ENCODE measurements around the gene LRRC43.
"Not testable (repeated sequence)": the region's sequence is repeated elsewhere in the genome, so short reads cannot be mapped to it uniquely, and the experiment has no call there.

LRRC43 gene

GRCh38 chr12:122190842-122191668 lies 8.1 kb downstream of the LRRC43 start:
- Histone ChIP-seq H3K9me3 (ENCODE audit: control insufficient read depth, low read length) (no peaks in the 10 kb centered on the region), H3K4me3 (ENCODE audit: insufficient read depth, low read depth, low read length, poor library complexity, severe bottlenecking) (no peak overlapping the region), H3K27ac (ENCODE audit: insufficient read depth, low read length, poor library complexity, severe bottlenecking) (no peak overlapping the region), H3K36me3 (ENCODE audit: control insufficient read depth, insufficient read depth, low read length) (no peaks in the 10 kb centered on the region), H3K4me1 (ENCODE audit: control insufficient read depth, insufficient read depth, low read length, poor library complexity, severe bottlenecking) (no peaks in the 10 kb centered on the region), H3K27me3 (replicated peaks; ENCODE audit: control insufficient read depth, insufficient read depth, low read length, poor library complexity, severe bottlenecking) (no peaks in the 10 kb centered on the region)
- peak in 1 of 3 donors; percentile 34 for DNase-seq

DNA sequence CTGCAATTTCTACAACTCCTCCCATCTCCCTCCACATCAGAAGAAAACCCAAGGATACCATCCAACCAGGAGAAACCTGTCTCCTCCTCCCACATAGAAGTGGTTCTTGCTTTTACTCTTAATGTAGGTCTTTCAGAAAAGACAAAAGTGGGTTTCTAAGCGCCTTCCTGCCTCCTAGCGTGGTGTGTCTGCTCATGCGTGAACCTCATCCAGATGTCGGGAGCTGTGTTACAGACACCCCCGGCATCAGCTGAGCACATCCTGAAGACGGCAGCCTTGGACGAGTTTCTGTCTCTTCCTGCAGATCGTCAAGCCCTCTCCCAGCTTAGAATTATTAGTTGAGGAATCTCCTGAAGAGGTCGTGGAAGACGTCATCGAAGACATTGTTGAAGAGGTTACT lies 9.5 kb downstream of the LRRC43 start:
- H3K4me3 ChIP-seq (ENCODE audit: insufficient read depth, low read depth, low read length, poor library complexity, severe bottlenecking), result no peak overlapping the region
- no peaks in the 10 kb centered on the region for H3K4me1 ChIP-seq (ENCODE audit: control insufficient read depth, insufficient read depth, low read length, poor library complexity, severe bottlenecking)
- no peak overlapping the region for H3K27ac ChIP-seq (ENCODE audit: insufficient read depth, low read length, poor library complexity, severe bottlenecking)
- no peaks in the 10 kb centered on the region for H3K9me3 ChIP-seq (ENCODE audit: control insufficient read depth, low read length)
- no peak for DNase-seq
- no peaks in the 10 kb centered on the region for H3K36me3 ChIP-seq (ENCODE audit: control insufficient read depth, insufficient read depth, low read length)
- H3K27me3 ChIP-seq (replicated peaks; ENCODE audit: control insufficient read depth, insufficient read depth, low read length, poor library complexity, severe bottlenecking), result no peaks in the 10 kb centered on the region

GRCh38 chr12:122194804-122195203 lies 11.9 kb downstream of the LRRC43 start:
- no peak for DNase-seq
- no peaks in the 10 kb centered on the region for H3K9me3 ChIP-seq (ENCODE audit: control insufficient read depth, low read length)
- no peaks in the 10 kb centered on the region for H3K36me3 ChIP-seq (ENCODE audit: control insufficient read depth, insufficient read depth, low read length)
- no peak overlapping the region for H3K27ac ChIP-seq (ENCODE audit: insufficient read depth, low read length, poor library complexity, severe bottlenecking)
- H3K27me3 ChIP-seq (replicated peaks; ENCODE audit: control insufficient read depth, insufficient read depth, low read length, poor library complexity, severe bottlenecking), result no peaks in the 10 kb centered on the region
- no peaks in the 10 kb centered on the region for H3K4me1 ChIP-seq (ENCODE audit: control insufficient read depth, insufficient read depth, low read length, poor library complexity, severe bottlenecking)
- H3K4me3 ChIP-seq (ENCODE audit: insufficient read depth, low read depth, low read length, poor library complexity, severe bottlenecking), result no peak overlapping the region

GRCh38 chr12:122195405-122195804 lies 12.5 kb downstream of the LRRC43 start:
- no peak overlapping the region for H3K4me3 ChIP-seq (ENCODE audit: insufficient read depth, low read depth, low read length, poor library complexity, severe bottlenecking)
- no peaks in the 10 kb centered on the region for H3K27me3 ChIP-seq (replicated peaks; ENCODE audit: control insufficient read depth, insufficient read depth, low read length, poor library complexity, severe bottlenecking)
- no peaks in the 10 kb centered on the region for H3K9me3 ChIP-seq (ENCODE audit: control insufficient read depth, low read length)
- H3K27ac ChIP-seq (ENCODE audit: insufficient read depth, low read length, poor library complexity, severe bottlenecking), result no peak overlapping the region
- no peaks in the 10 kb centered on the region for H3K4me1 ChIP-seq (ENCODE audit: control insufficient read depth, insufficient read depth, low read length, poor library complexity, severe bottlenecking)
- H3K36me3 ChIP-seq (ENCODE audit: control insufficient read depth, insufficient read depth, low read length), result no peaks in the 10 kb centered on the region
- no peak for DNase-seq

DNA sequence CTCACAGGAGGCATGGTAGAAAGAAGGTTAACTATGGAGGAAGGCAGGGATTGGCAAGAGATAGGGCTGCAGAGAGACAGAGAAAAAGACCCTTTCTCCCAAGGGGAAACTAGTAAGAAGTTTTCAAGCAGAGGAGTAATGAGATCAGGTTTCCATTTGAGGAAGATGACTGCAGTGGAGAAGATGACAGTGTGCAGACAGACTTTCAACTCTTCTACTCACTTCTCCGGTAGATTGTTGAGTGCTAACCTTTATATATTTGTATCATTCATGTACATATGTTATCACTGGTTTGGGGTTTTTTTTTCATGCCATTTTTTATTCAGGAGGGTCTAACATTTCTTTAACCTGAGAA lies 14.7 kb downstream of the LRRC43 start:
- Histone ChIP-seq H3K4me3 (ENCODE audit: insufficient read depth, low read depth, low read length, poor library complexity, severe bottlenecking) (no peak overlapping the region), H3K9me3 (ENCODE audit: control insufficient read depth, low read length) (no peaks in the 10 kb centered on the region), H3K27me3 (replicated peaks; ENCODE audit: control insufficient read depth, insufficient read depth, low read length, poor library complexity, severe bottlenecking) (no peaks in the 10 kb centered on the region), H3K4me1 (ENCODE audit: control insufficient read depth, insufficient read depth, low read length, poor library complexity, severe bottlenecking) (peaks cover under 1% of the 10 kb centered on the region), H3K27ac (ENCODE audit: insufficient read depth, low read length, poor library complexity, severe bottlenecking) (no peak overlapping the region), H3K36me3 (ENCODE audit: control insufficient read depth, insufficient read depth, low read length) (no peaks in the 10 kb centered on the region)
- DNase-seq, result no peak

- peaks cover 10% of the 10 kb centered on the region for H3K4me1 ChIP-seq (ENCODE audit: control insufficient read depth, insufficient read depth, low read length, poor library complexity, severe bottlenecking)
- H3K27me3 ChIP-seq (replicated peaks; ENCODE audit: control insufficient read depth, insufficient read depth, low read length, poor library complexity, severe bottlenecking), result no peaks in the 10 kb centered on the region
- H3K4me3 ChIP-seq (ENCODE audit: insufficient read depth, low read depth, low read length, poor library complexity, severe bottlenecking), result no peak overlapping the region
- no peaks in the 10 kb centered on the region for H3K9me3 ChIP-seq (ENCODE audit: control insufficient read depth, low read length)
- DNase-seq, result no peak
- H3K27ac ChIP-seq (ENCODE audit: insufficient read depth, low read length, poor library complexity, severe bottlenecking), result no peak overlapping the region
- no peaks in the 10 kb centered on the region for H3K36me3 ChIP-seq (ENCODE audit: control insufficient read depth, insufficient read depth, low read length)
Measured at GRCh38 chr12:122199484-122200355, 16.8 kb downstream of the LRRC43 start.

DNA sequence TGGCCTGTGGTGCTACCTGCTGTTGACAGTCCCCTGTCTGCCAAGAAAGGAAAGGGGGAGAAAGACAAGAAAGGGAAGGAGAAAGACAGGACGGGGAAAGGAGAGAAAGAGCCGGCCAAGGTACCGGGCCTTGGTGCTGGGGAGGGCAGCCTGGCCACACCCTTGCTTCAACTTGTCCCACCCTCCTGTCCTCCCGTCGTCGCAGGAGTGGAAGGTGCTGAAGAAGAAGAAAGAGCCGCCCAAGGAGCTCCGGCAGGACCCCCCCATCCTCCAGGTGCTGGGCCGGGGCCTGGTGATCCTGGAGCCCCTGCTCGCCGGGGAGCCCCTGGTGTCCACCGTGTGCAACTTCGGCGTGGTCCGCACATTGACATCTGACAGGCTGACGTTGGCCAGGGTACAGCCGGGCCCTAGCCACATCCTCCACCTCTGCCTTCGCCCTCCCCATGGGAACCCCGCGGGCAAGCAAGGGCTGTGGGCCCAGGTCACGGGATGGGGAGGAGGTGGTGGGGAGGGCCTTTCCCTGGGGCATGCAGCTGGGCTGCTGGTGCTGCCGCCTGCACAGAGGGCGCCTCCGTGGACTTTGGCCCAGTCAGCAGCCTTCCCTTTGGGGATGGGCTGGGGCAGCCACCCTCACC lies 17.7 kb downstream of the LRRC43 start:
- no peaks in the 10 kb centered on the region for H3K9me3 ChIP-seq (ENCODE audit: control insufficient read depth, low read length)
- H3K27ac ChIP-seq (ENCODE audit: insufficient read depth, low read length, poor library complexity, severe bottlenecking), result no peak overlapping the region
- H3K36me3 ChIP-seq (ENCODE audit: control insufficient read depth, insufficient read depth, low read length), result no peaks in the 10 kb centered on the region
- no peak for DNase-seq
- H3K27me3 ChIP-seq (replicated peaks; ENCODE audit: control insufficient read depth, insufficient read depth, low read length, poor library complexity, severe bottlenecking), result no peaks in the 10 kb centered on the region
- H3K4me3 ChIP-seq (ENCODE audit: insufficient read depth, low read depth, low read length, poor library complexity, severe bottlenecking), result no peak overlapping the region
- H3K4me1 ChIP-seq (ENCODE audit: control insufficient read depth, insufficient read depth, low read length, poor library complexity, severe bottlenecking), result peaks cover 10% of the 10 kb centered on the region

- no peak overlapping the region for H3K27ac ChIP-seq (ENCODE audit: insufficient read depth, low read length, poor library complexity, severe bottlenecking)
- no peaks in the 10 kb centered on the region for H3K27me3 ChIP-seq (replicated peaks; ENCODE audit: control insufficient read depth, insufficient read depth, low read length, poor library complexity, severe bottlenecking)
- no peak overlapping the region for H3K4me3 ChIP-seq (ENCODE audit: insufficient read depth, low read depth, low read length, poor library complexity, severe bottlenecking)
- H3K4me1 ChIP-seq (ENCODE audit: control insufficient read depth, insufficient read depth, low read length, poor library complexity, severe bottlenecking), result peaks cover 10% of the 10 kb centered on the region
- no peaks in the 10 kb centered on the region for H3K9me3 ChIP-seq (ENCODE audit: control insufficient read depth, low read length)
- H3K36me3 ChIP-seq (ENCODE audit: control insufficient read depth, insufficient read depth, low read length), result no peaks in the 10 kb centered on the region
- DNase-seq, result no peak
Measured at GRCh38 chr12:122201381-122201780, 18.5 kb downstream of the LRRC43 start.

- Histone ChIP-seq H3K4me1 (ENCODE audit: control insufficient read depth, insufficient read depth, low read length, poor library complexity, severe bottlenecking) (peaks cover 10% of the 10 kb centered on the region), H3K36me3 (ENCODE audit: control insufficient read depth, insufficient read depth, low read length) (no peaks in the 10 kb centered on the region), H3K27me3 (replicated peaks; ENCODE audit: control insufficient read depth, insufficient read depth, low read length, poor library complexity, severe bottlenecking) (no peaks in the 10 kb centered on the region), H3K4me3 (ENCODE audit: insufficient read depth, low read depth, low read length, poor library complexity, severe bottlenecking) (no peak overlapping the region), H3K9me3 (ENCODE audit: control insufficient read depth, low read length) (no peaks in the 10 kb centered on the region), H3K27ac (ENCODE audit: insufficient read depth, low read length, poor library complexity, severe bottlenecking) (no peak overlapping the region)
- DNase-seq, result no peak
Measured at GRCh38 chr12:122202017-122202416, 19.1 kb downstream of the LRRC43 start.

DNA sequence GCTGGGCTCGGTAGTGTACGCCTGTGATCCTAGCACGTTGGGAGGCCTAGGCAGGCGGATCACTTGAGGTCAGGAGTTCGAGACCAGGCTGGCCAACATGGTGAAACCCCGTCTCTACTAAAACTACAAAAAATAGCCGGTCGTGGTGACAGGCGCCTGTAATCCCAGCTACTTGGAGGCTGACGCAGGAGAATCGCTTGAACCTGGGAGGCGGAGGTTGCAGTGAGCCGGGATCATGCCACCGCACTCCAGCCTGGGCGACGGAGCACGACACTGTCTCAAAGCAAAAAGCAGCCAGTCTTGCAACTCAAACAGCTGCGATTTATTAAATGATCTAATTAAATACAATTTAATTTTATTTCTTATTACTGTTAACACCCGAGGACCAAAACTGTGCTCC lies 19.9 kb downstream of the LRRC43 start:
- H3K36me3 ChIP-seq (ENCODE audit: control insufficient read depth, insufficient read depth, low read length); H3K9me3 ChIP-seq (ENCODE audit: control insufficient read depth, low read length); H3K27me3 ChIP-seq (replicated peaks; ENCODE audit: control insufficient read depth, insufficient read depth, low read length, poor library complexity, severe bottlenecking); H3K27ac ChIP-seq (ENCODE audit: insufficient read depth, low read length, poor library complexity, severe bottlenecking); DNase-seq; H3K4me1 ChIP-seq (ENCODE audit: control insufficient read depth, insufficient read depth, low read length, poor library complexity, severe bottlenecking): not testable (repeated sequence)
- peak overlapping the region; percentile 61 for H3K4me3 ChIP-seq (ENCODE audit: insufficient read depth, low read depth, low read length, poor library complexity, severe bottlenecking)
